IMR-90 (cell line): Measurements from ENCODE around the gene RAB26.

Experiments
- BHLHE40 ChIP-seq: fragments of 150-350 bp; IDR thresholded peaks from 2 replicates; pipeline ENCODE4 v1.6.1; 2016; ENCODE audit warnings: mild to moderate bottlenecking, low read depth, low read length
- CEBPB ChIP-seq: IDR thresholded peaks from 2 replicates; pipeline ENCODE4 v1.6.1; 2012; ENCODE audit warnings: low read depth, low read length, improper control_type of control experiment
- CTCF ChIP-seq: conservative IDR thresholded peaks from 2 replicates; pipeline ENCODE4 v1.5.1; 2012; ENCODE audit warnings: mild to moderate bottlenecking, low read depth, low read length, improper control_type of control experiment
- MAFK ChIP-seq: IDR thresholded peaks from 2 replicates; pipeline ENCODE4 v1.6.1; 2012; ENCODE audit warnings: low read depth, low read length, improper control_type of control experiment
- MAZ ChIP-seq: IDR thresholded peaks from 2 replicates; pipeline ENCODE4 v1.6.1; 2012; ENCODE audit warnings: low read depth, mild to moderate bottlenecking, low read length, improper control_type of control experiment, moderate library complexity, borderline replicate concordance
- POLR2A ChIP-seq: IDR thresholded peaks from 2 replicates; pipeline ENCODE4 v1.6.1; 2012; ENCODE audit warnings: mild to moderate bottlenecking, low read depth, low read length
- RAD21 ChIP-seq: IDR thresholded peaks from 2 replicates; pipeline ENCODE4 v1.6.1; 2012; ENCODE audit warnings: low read length, improper control_type of control experiment
- RFX5 ChIP-seq: IDR thresholded peaks from 2 replicates; pipeline ENCODE4 v1.8.0; 2012; ENCODE audit warnings: low read depth, mild to moderate bottlenecking, low read length, moderate library complexity
- USF2 ChIP-seq: fragments of 150-350 bp; IDR thresholded peaks from 2 replicates; pipeline ENCODE4 v1.6.1; 2017; ENCODE audit warnings: mild to moderate bottlenecking, antibody characterized with exemption, low read length, low read depth

- TF ChIP-seq CTCF (no peak), MAZ (no peak), POLR2A (no peak), MAFK (no peak), USF2 (no peak), BHLHE40 (no peak), RAD21 (no peak), RFX5 (no peak), CEBPB (no peak)
Observed at GRCh38 chr16:2191446-2191706, 43.0 kb downstream of the RAB26 start.
